Measurements from ENCODE around the gene SELENOO. TPM values are rescaled to one million over a fixed set of nuclear protein-coding genes. Genes with fewer than 3 reads are reported as not detected.
A peak's percentile ranks its signal among the peaks of the same experiment; 100 is the strongest.

SELENOO gene
- polyA plus RNA-seq, 1 of the 3 experiments (the other 2 are of a cell fraction) = 26.7 TPM

DNA sequence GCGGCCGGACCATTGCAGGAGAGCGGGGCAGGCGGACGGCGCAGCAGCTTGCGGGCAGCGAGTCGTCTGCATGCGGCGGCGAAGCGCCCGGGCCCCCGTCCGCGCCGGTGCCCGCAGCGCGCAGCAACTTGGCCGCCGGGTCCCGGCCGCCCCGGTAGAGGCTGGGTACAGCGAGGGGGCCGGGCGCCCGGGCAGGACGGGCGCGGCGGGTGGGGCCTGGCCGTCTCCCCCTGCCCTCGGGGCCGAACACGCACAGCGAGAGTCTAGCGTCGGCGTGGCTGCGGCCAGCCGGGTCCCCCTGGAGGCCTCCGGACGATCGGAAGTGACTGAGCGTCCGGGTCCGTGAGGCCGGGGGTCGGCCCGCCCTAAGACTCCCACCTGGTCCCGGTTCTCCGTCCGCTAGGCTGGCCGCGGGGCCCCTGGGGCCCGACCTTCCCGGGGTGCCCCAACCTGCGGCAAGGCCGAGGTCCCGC lies 15.9 kb upstream of the SELENOO start:
- 0 out of 2 replicates have a peak overlapping the region, but pooled peaks have one; percentile 72 for H2AFZ ChIP-seq (ENCODE audit: low read depth)
- POLR2A ChIA-PET = no interaction called here
- 95% methylated on average over 49 of the region's 63 CpGs for WGBS (ENCODE audit: low lambda C conversion rate)

More for the DNA sequence above, 15.9 kb upstream of the SELENOO start:
- no peaks in the 10 kb centered on the region for H3K9me3 ChIP-seq
- H3K79me2 ChIP-seq (ENCODE audit: insufficient read depth) = peaks cover 39% of the 10 kb centered on the region
- no peak overlapping the region for H3K4me3 ChIP-seq (ENCODE audit: low read depth in 2 of 2, low read length in 1 of 2)
- CTCF ChIA-PET = interaction anchor here (1.0 to 1.2 kb wide), 2 partner anchors 36 to 38 kb away, joined by 3 to 5 read pairs; no protein-coding TSS in a partner anchor
- H3F3A ChIP-seq (replicated peaks; ENCODE audit: insufficient read depth) = no peaks in the 10 kb centered on the region
- no peak for TF ChIP-seq ELF1 (IDR thresholded peaks at IDR 0.05)
- TF ChIP-seq TCF12 (IDR thresholded peaks at IDR 0.05) = no peak
- no peak for TF ChIP-seq GATA2 (CRISPR knock-in tag; IDR thresholded peaks at IDR 0.05)
- TF ChIP-seq TAF1 (IDR thresholded peaks at IDR 0.05; ENCODE audit: borderline replicate concordance, low read depth, low read length) = no peak
- no peak for TF ChIP-seq TEAD4 (IDR thresholded peaks at IDR 0.05; ENCODE audit: borderline replicate concordance, insufficient read depth)
- no peak for TF ChIP-seq FOSL2 (IDR thresholded peaks at IDR 0.05; ENCODE audit: borderline replicate concordance, low read depth)
- no peak for TF ChIP-seq SMC3 (IDR thresholded peaks at IDR 0.05; ENCODE audit: low read depth, low read length)
- no peak for TF ChIP-seq EZH2phosphoT487 (IDR thresholded peaks at IDR 0.05; ENCODE audit: borderline replicate concordance, low read depth)
- TF ChIP-seq MXI1 (IDR thresholded peaks at IDR 0.05; ENCODE audit: low read depth, low read length) = no peak
- no peak for TF ChIP-seq SIN3A (IDR thresholded peaks at IDR 0.05; ENCODE audit: borderline replicate concordance, low read depth, low read length)
- TF ChIP-seq FOXM1 (IDR thresholded peaks at IDR 0.05; ENCODE audit: low read depth) = no peak
- TF ChIP-seq IRF3 (IDR thresholded peaks at IDR 0.05; ENCODE audit: low read depth, low read length) = no peak
- no peak for TF ChIP-seq PBX3 (IDR thresholded peaks at IDR 0.05)
- TF ChIP-seq FOXJ3 (CRISPR knock-in tag; IDR thresholded peaks at IDR 0.05) = no peak
- no peak for TF ChIP-seq USF1 (IDR thresholded peaks at IDR 0.05; ENCODE audit: borderline replicate concordance, low read depth)
- TF ChIP-seq RFX5 (IDR thresholded peaks at IDR 0.05; ENCODE audit: low read length) = no peak
- no peak for TF ChIP-seq YY1 (IDR thresholded peaks at IDR 0.05; ENCODE audit: low read depth)
- TF ChIP-seq POLR2AphosphoS5 (IDR thresholded peaks at IDR 0.05; ENCODE audit: low read depth, low read length) = no peak
- TF ChIP-seq, protein P1, sequence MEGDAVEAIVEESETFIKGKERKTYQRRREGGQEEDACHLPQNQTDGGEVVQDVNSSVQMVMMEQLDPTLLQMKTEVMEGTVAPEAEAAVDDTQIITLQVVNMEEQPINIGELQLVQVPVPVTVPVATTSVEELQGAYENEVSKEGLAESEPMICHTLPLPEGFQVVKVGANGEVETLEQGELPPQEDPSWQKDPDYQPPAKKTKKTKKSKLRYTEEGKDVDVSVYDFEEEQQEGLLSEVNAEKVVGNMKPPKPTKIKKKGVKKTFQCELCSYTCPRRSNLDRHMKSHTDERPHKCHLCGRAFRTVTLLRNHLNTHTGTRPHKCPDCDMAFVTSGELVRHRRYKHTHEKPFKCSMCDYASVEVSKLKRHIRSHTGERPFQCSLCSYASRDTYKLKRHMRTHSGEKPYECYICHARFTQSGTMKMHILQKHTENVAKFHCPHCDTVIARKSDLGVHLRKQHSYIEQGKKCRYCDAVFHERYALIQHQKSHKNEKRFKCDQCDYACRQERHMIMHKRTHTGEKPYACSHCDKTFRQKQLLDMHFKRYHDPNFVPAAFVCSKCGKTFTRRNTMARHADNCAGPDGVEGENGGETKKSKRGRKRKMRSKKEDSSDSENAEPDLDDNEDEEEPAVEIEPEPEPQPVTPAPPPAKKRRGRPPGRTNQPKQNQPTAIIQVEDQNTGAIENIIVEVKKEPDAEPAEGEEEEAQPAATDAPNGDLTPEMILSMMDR (IDR thresholded peaks at IDR 0.05) = no peak
- H3K4me1 ChIP-seq (ENCODE audit: control insufficient read depth in 1 of 2, insufficient read depth in 2 of 2, low read depth in 1 of 2, low read length in 1 of 2) = peaks cover 3 to 39% of the 10 kb centered on the region in 2 experiments; a peak in 2 of 4 replicates
- no peak overlapping the region; a peak in 1 of 4 replicates for H3K27ac ChIP-seq (ENCODE audit: low read depth in 2 of 2, low read length in 1 of 2)
- no peaks in the 10 kb centered on the region for H3K9me2 ChIP-seq
- no peaks in the 10 kb centered on the region for H3K27me3 ChIP-seq (ENCODE audit: insufficient read depth)
- H3K9ac ChIP-seq = no peak overlapping the region
- DNase-seq = no peak
- H3K4me2 ChIP-seq = no peak overlapping the region
- 0 out of 2 replicates have a peak, but pooled peaks cover 10% of the 10 kb centered on the region for H4K20me1 ChIP-seq (ENCODE audit: insufficient read depth)
- H3K36me3 ChIP-seq (replicated peaks in 1 of 2; ENCODE audit: control insufficient read depth in 1 of 2, insufficient read depth in 2 of 2, low read length in 1 of 2) = peaks cover 0 to 5% of the 10 kb centered on the region in 2 experiments
